ENCODE results near the gene PTPRK.
"Not testable (repeated sequence)": the region's sequence is repeated elsewhere in the genome, so short reads cannot be mapped to it uniquely, and the experiment has no call there.

PTPRK gene

DNA sequence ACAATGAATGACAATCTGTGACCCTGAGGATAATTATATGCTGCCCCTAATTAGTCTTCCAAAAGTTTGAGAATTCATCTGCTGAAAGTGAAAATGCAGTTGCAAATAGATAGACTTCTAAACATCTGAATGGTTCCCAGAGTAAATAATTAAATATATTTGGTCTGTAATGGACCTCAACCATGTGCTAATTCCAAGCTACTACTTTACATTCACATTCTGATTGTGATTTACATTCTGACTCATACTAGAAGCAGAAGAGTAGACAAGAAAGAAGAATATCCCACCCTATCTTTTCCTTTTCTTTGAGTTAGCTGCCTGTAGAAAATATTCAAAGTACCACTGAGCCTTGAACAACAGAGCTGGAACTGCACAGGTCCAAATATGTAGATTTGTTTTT, 80.8 kb downstream of the PTPRK start:
- H3K79me2 ChIP-seq = no peaks in the 10 kb centered on the region
- no peak overlapping the region for H3K4me3 ChIP-seq (ENCODE audit: low read depth, low read length)
- H3K9me3 ChIP-seq (ENCODE audit: control insufficient read depth, low read length) = no peaks in the 10 kb centered on the region
- no peak overlapping the region for H3K4me2 ChIP-seq (ENCODE audit: low read length)
- H3K27me3 ChIP-seq (ENCODE audit: control insufficient read depth, insufficient read depth, low read length) = no peaks in the 10 kb centered on the region
- H3K9ac ChIP-seq = no peak overlapping the region
- no peak overlapping the region for H3K27ac ChIP-seq
- H3K4me1 ChIP-seq = no peaks in the 10 kb centered on the region
- H2AFZ ChIP-seq = no peak overlapping the region
- no peaks in the 10 kb centered on the region for H3K36me3 ChIP-seq (ENCODE audit: control insufficient read depth, insufficient read depth, low read length)
- no peak for TF ChIP-seq CTCF (IDR thresholded peaks at IDR 0.05)

DNA sequence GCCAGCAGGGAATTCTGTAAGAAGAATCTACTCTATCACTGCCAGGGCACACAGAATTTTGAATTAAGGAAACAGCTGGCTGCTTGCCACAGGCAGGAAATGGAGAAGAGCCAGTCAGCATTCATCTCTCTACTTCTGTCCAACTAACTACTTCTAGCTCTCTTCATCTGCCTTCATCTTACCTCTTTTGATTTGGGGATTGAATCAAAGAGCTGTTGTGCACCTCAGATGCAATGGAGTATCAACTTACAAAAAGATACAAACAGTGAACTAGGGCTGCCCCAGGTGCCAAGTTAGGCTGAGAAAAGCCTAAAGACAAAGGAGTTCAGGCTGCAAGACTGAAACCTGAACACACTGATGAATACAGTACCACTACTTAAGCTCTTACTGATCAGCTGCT, 82.0 kb downstream of the PTPRK start:
- H3K4me1 ChIP-seq = no peaks in the 10 kb centered on the region
- no peak for TF ChIP-seq CTCF (IDR thresholded peaks at IDR 0.05)
- no peaks in the 10 kb centered on the region for H3K27me3 ChIP-seq (ENCODE audit: control insufficient read depth, insufficient read depth, low read length)
- H3K27ac ChIP-seq = no peak overlapping the region
- no peaks in the 10 kb centered on the region for H3K36me3 ChIP-seq (ENCODE audit: control insufficient read depth, insufficient read depth, low read length)
- H3K79me2 ChIP-seq = no peaks in the 10 kb centered on the region
- H3K9me3 ChIP-seq (ENCODE audit: control insufficient read depth, low read length) = no peaks in the 10 kb centered on the region
- H3K9ac ChIP-seq = no peak overlapping the region
- no peak overlapping the region for H2AFZ ChIP-seq
- no peak overlapping the region for H3K4me3 ChIP-seq (ENCODE audit: low read depth, low read length)
- no peak overlapping the region for H3K4me2 ChIP-seq (ENCODE audit: low read length)

DNA sequence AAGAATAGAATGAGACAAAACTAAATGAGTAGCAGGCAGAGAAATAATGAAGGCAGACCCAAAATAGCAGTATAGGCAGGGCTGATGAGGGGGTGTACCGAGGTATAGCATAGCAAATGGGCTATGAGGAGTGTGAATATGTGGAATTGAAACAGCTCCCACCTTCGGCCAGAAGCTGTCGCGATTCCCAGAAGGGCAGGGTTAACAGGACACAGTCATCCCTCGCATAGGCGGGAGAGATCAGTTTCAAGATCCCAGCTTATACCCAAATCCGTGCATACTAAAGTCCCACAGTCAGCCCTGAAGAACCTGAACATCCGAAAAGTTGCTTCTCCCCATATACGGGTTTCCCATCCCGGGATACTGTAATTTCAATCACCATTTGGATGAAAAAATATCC, 82.7 kb downstream of the PTPRK start:
- Histone ChIP-seq H3K4me2 (ENCODE audit: low read length) (no peak overlapping the region), H3K4me1 (no peaks in the 10 kb centered on the region), H3K79me2 (no peaks in the 10 kb centered on the region), H3K36me3 (ENCODE audit: control insufficient read depth, insufficient read depth, low read length) (no peaks in the 10 kb centered on the region), H3K4me3 (ENCODE audit: low read depth, low read length) (no peak overlapping the region), H2AFZ (no peak overlapping the region), H3K27ac (no peak overlapping the region), H3K9me3 (ENCODE audit: control insufficient read depth, low read length) (no peaks in the 10 kb centered on the region), H3K9ac (no peak overlapping the region), H3K27me3 (ENCODE audit: control insufficient read depth, insufficient read depth, low read length) (no peaks in the 10 kb centered on the region)
- no peak for TF ChIP-seq CTCF (IDR thresholded peaks at IDR 0.05)

- H3K27me3 ChIP-seq (ENCODE audit: control insufficient read depth, insufficient read depth, low read length); H3K79me2 ChIP-seq; H3K4me1 ChIP-seq; H3K36me3 ChIP-seq (ENCODE audit: control insufficient read depth, insufficient read depth, low read length); H3K9ac ChIP-seq; H3K4me3 ChIP-seq (ENCODE audit: low read depth, low read length); H3K9me3 ChIP-seq (ENCODE audit: control insufficient read depth, low read length); H2AFZ ChIP-seq; H3K4me2 ChIP-seq (ENCODE audit: low read length); H3K27ac ChIP-seq: not testable (repeated sequence)
These were observed 85.6 kb downstream of the PTPRK start for GRCh38 chr6:128434752-128435151.

GRCh38 chr6:128432394-128432793, 88.0 kb downstream of the PTPRK start:
- no peaks in the 10 kb centered on the region for H3K4me1 ChIP-seq
- H3K9me3 ChIP-seq (ENCODE audit: control insufficient read depth, low read length) = no peaks in the 10 kb centered on the region
- H3K27me3 ChIP-seq (ENCODE audit: control insufficient read depth, insufficient read depth, low read length) = no peaks in the 10 kb centered on the region
- no peak overlapping the region for H2AFZ ChIP-seq
- no peak overlapping the region for H3K9ac ChIP-seq
- no peak overlapping the region for H3K4me2 ChIP-seq (ENCODE audit: low read length)
- no peak overlapping the region for H3K4me3 ChIP-seq (ENCODE audit: low read depth, low read length)
- no peaks in the 10 kb centered on the region for H3K36me3 ChIP-seq (ENCODE audit: control insufficient read depth, insufficient read depth, low read length)
- H3K27ac ChIP-seq = no peak overlapping the region
- no peak for TF ChIP-seq CTCF (IDR thresholded peaks at IDR 0.05)
- no peaks in the 10 kb centered on the region for H3K79me2 ChIP-seq

Data from parathyroid adenoma (tissue), 2 donors.